Measurements from ENCODE around the gene RPIA. TPM values are rescaled to one million over a fixed set of nuclear protein-coding genes. Genes with fewer than 3 reads are reported as not detected.

RPIA gene
- total and polyA plus RNA-seq, 9 of the 15 experiments (the other 6 are each of a cell fraction or from before 2014, with no cell fraction given), result 7.8 to 41.2 (median 25.8) TPM

DNA sequence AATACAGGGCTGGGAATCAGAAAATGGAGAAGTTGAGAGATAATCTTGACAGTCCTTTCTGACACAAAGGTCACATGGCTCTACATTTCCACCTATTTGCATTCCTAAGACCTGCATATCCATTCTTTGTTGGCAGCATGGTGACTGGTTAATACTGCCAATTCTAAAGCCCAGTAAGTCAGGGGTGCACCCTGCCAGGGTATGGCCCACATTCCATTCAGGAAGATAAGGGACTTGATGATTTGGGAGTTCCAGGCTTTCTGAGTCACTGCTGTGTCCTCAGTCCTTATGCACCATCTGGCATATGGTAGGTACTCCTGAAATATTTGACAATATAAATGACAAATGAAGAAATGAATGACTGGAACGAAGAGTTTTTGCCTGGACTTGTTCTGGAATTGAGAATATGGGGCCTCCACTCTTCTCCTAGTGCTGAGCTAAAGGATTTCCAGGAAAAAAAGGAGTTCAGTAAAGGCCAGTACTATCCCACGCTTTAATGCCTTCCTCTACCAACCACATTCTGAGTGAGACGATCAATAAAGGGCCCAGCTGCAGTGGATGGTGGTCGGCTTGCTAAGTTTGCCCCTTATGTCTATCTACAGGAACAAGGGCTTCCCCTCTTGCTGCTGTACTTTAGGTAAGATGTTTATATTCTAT lies 32.5 kb upstream of the RPIA start (continued):
- TF ChIP-seq CXXC5 (CRISPR knock-in tag; IDR thresholded peaks at IDR 0.05), result 0 out of 2 replicates have a peak, but pooled peaks have one; percentile 7
- TF ChIP-seq, protein P1, sequence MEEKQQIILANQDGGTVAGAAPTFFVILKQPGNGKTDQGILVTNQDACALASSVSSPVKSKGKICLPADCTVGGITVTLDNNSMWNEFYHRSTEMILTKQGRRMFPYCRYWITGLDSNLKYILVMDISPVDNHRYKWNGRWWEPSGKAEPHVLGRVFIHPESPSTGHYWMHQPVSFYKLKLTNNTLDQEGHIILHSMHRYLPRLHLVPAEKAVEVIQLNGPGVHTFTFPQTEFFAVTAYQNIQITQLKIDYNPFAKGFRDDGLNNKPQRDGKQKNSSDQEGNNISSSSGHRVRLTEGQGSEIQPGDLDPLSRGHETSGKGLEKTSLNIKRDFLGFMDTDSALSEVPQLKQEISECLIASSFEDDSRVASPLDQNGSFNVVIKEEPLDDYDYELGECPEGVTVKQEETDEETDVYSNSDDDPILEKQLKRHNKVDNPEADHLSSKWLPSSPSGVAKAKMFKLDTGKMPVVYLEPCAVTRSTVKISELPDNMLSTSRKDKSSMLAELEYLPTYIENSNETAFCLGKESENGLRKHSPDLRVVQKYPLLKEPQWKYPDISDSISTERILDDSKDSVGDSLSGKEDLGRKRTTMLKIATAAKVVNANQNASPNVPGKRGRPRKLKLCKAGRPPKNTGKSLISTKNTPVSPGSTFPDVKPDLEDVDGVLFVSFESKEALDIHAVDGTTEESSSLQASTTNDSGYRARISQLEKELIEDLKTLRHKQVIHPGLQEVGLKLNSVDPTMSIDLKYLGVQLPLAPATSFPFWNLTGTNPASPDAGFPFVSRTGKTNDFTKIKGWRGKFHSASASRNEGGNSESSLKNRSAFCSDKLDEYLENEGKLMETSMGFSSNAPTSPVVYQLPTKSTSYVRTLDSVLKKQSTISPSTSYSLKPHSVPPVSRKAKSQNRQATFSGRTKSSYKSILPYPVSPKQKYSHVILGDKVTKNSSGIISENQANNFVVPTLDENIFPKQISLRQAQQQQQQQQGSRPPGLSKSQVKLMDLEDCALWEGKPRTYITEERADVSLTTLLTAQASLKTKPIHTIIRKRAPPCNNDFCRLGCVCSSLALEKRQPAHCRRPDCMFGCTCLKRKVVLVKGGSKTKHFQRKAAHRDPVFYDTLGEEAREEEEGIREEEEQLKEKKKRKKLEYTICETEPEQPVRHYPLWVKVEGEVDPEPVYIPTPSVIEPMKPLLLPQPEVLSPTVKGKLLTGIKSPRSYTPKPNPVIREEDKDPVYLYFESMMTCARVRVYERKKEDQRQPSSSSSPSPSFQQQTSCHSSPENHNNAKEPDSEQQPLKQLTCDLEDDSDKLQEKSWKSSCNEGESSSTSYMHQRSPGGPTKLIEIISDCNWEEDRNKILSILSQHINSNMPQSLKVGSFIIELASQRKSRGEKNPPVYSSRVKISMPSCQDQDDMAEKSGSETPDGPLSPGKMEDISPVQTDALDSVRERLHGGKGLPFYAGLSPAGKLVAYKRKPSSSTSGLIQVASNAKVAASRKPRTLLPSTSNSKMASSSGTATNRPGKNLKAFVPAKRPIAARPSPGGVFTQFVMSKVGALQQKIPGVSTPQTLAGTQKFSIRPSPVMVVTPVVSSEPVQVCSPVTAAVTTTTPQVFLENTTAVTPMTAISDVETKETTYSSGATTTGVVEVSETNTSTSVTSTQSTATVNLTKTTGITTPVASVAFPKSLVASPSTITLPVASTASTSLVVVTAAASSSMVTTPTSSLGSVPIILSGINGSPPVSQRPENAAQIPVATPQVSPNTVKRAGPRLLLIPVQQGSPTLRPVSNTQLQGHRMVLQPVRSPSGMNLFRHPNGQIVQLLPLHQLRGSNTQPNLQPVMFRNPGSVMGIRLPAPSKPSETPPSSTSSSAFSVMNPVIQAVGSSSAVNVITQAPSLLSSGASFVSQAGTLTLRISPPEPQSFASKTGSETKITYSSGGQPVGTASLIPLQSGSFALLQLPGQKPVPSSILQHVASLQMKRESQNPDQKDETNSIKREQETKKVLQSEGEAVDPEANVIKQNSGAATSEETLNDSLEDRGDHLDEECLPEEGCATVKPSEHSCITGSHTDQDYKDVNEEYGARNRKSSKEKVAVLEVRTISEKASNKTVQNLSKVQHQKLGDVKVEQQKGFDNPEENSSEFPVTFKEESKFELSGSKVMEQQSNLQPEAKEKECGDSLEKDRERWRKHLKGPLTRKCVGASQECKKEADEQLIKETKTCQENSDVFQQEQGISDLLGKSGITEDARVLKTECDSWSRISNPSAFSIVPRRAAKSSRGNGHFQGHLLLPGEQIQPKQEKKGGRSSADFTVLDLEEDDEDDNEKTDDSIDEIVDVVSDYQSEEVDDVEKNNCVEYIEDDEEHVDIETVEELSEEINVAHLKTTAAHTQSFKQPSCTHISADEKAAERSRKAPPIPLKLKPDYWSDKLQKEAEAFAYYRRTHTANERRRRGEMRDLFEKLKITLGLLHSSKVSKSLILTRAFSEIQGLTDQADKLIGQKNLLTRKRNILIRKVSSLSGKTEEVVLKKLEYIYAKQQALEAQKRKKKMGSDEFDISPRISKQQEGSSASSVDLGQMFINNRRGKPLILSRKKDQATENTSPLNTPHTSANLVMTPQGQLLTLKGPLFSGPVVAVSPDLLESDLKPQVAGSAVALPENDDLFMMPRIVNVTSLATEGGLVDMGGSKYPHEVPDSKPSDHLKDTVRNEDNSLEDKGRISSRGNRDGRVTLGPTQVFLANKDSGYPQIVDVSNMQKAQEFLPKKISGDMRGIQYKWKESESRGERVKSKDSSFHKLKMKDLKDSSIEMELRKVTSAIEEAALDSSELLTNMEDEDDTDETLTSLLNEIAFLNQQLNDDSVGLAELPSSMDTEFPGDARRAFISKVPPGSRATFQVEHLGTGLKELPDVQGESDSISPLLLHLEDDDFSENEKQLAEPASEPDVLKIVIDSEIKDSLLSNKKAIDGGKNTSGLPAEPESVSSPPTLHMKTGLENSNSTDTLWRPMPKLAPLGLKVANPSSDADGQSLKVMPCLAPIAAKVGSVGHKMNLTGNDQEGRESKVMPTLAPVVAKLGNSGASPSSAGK (IDR thresholded peaks at IDR 0.05), result peak; percentile 47; the same call in 1 of the 2 replicates
- TF ChIP-seq SIX5 (IDR thresholded peaks at IDR 0.05; ENCODE audit: borderline replicate concordance in 1 of 2, insufficient read depth in 1 of 2, low read depth in 1 of 2, low read length in 2 of 2), result no peak
- TF ChIP-seq CBX1 (IDR thresholded peaks at IDR 0.05; ENCODE audit: low read depth), result no peak
- TF ChIP-seq MCM2 (IDR thresholded peaks at IDR 0.05; ENCODE audit: low read depth), result no peak
- no peak for TF ChIP-seq CBFA2T2 (conservative IDR thresholded peaks at IDR 0.05)
- peak; percentile 8; the same call in 1 of the 2 replicates for TF ChIP-seq SMARCE1 (IDR thresholded peaks at IDR 0.05)
- TF ChIP-seq IFI16 (CRISPR knock-in tag; IDR thresholded peaks at IDR 0.05), result no peak
- TF ChIP-seq BACH1 (tag; IDR thresholded peaks at IDR 0.05), result 0 out of 2 replicates have a peak, but pooled peaks have one; percentile 31
- TF ChIP-seq, protein P2, sequence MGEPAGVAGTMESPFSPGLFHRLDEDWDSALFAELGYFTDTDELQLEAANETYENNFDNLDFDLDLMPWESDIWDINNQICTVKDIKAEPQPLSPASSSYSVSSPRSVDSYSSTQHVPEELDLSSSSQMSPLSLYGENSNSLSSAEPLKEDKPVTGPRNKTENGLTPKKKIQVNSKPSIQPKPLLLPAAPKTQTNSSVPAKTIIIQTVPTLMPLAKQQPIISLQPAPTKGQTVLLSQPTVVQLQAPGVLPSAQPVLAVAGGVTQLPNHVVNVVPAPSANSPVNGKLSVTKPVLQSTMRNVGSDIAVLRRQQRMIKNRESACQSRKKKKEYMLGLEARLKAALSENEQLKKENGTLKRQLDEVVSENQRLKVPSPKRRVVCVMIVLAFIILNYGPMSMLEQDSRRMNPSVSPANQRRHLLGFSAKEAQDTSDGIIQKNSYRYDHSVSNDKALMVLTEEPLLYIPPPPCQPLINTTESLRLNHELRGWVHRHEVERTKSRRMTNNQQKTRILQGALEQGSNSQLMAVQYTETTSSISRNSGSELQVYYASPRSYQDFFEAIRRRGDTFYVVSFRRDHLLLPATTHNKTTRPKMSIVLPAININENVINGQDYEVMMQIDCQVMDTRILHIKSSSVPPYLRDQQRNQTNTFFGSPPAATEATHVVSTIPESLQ (CRISPR knock-in tag; IDR thresholded peaks at IDR 0.05), result no peak
- TF ChIP-seq ZNF583 (CRISPR knock-in tag; IDR thresholded peaks at IDR 0.05), result 0 out of 2 replicates have a peak, but pooled peaks have one; percentile 9
- TF ChIP-seq ZNF217 (CRISPR knock-in tag; IDR thresholded peaks at IDR 0.05), result no peak
- TF ChIP-seq, protein P3, sequence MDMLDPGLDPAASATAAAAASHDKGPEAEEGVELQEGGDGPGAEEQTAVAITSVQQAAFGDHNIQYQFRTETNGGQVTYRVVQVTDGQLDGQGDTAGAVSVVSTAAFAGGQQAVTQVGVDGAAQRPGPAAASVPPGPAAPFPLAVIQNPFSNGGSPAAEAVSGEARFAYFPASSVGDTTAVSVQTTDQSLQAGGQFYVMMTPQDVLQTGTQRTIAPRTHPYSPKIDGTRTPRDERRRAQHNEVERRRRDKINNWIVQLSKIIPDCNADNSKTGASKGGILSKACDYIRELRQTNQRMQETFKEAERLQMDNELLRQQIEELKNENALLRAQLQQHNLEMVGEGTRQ (CRISPR knock-in tag; IDR thresholded peaks at IDR 0.05), result peak; percentile 19; the same call in 1 of the 2 replicates
